Omental fat pad (tissue), 4 donors: ENCODE data around the gene TMPRSS15. TPM values are rescaled to one million over a fixed set of nuclear protein-coding genes. Genes with fewer than 3 reads are reported as not detected.

ENCODE experiments used
- ATAC-seq: fragments of 150-250 bp; one replicate; pipeline ENCODE4 v1.9.1; 2016; ENCODE audit warnings: mild to moderate bottlenecking, moderate library complexity; ENCODE audit not compliant: low FRiP score
- DNase-seq: peaks from one replicate; pipeline ENCODE4 v3.0.0-alpha.2; 2019; ENCODE audit warnings: low spot score
- CTCF ChIP-seq, 3 donors: fragments of 450-650 bp; IDR thresholded peaks; one replicate each; pipeline ENCODE4 v1.5.1; 2016 to 2017; ENCODE audit warnings: antibody characterized with exemption in 3 of 3, mild to moderate bottlenecking in 3 of 3, moderate library complexity in 2 of 3
- total RNA-seq, 4 donors: library from RNA; depleted of rRNA; stranded (reverse); fragments of >200 nt; gene quantifications; one replicate each; pipeline ENCODE4 v1.1.0, GENCODE V29; 2016

TMPRSS15 gene
- total RNA-seq, 4 donors from 2014 or later = not detected

GRCh38 chr21:18350216-18350615, 53.4 kb downstream of the TMPRSS15 start:
- ATAC-seq (peak; percentile 87), DNase-seq (no peak)
- TF ChIP-seq CTCF (IDR thresholded peaks at IDR 0.05) = no peak

- TF ChIP-seq CTCF (IDR thresholded peaks at IDR 0.05) = no peak
- ATAC-seq = peak; percentile 61
- DNase-seq = no peak
Measured at GRCh38 chr21:18349468-18349867, 54.1 kb downstream of the TMPRSS15 start.

GRCh38 chr21:18340387-18340942, 63.1 kb downstream of the TMPRSS15 start:
- DNase-seq = no peak
- ATAC-seq = no peak
- no peak for TF ChIP-seq CTCF (IDR thresholded peaks at IDR 0.05)

GRCh38 chr21:18335651-18336236, 67.8 kb downstream of the TMPRSS15 start:
- no peak for DNase-seq
- no peak for ATAC-seq
- no peak for TF ChIP-seq CTCF (IDR thresholded peaks at IDR 0.05)

GRCh38 chr21:18334066-18334465, 69.5 kb downstream of the TMPRSS15 start:
- DNase-seq (no peak), ATAC-seq (no peak)
- TF ChIP-seq CTCF (IDR thresholded peaks at IDR 0.05) = no peak

- DNase-seq = no peak
- ATAC-seq = no peak
- TF ChIP-seq CTCF (IDR thresholded peaks at IDR 0.05) = no peak
Measured at GRCh38 chr21:18318156-18318555, 85.4 kb downstream of the TMPRSS15 start.

GRCh38 chr21:18298228-18298627, 105.4 kb downstream of the TMPRSS15 start:
- no peak for TF ChIP-seq CTCF (IDR thresholded peaks at IDR 0.05)
- DNase-seq = no peak
- no peak for ATAC-seq
